ENCODE data around the gene KLK12.

KLK12 gene

DNA sequence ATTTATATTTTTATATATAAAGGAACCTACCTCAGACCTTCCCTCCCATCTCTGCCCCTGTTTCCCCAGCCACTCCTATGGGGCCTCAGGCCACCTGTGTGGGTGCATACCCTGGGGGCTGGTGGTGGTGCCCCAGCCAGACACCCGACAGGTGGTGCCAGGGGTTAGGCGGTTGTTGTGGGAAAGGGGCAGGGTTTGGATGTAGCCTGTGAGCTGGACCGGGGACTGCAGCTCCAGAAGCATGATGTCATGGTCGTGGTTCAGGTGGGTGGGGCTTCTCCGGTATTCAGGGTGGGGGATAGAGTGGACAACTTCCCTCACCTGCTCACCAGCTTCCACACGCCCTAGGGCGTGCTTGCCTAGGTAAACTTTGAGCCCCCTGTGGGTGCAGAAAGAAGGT lies 24.9 kb upstream of the KLK12 start:
- TF ChIP-seq, protein P1, sequence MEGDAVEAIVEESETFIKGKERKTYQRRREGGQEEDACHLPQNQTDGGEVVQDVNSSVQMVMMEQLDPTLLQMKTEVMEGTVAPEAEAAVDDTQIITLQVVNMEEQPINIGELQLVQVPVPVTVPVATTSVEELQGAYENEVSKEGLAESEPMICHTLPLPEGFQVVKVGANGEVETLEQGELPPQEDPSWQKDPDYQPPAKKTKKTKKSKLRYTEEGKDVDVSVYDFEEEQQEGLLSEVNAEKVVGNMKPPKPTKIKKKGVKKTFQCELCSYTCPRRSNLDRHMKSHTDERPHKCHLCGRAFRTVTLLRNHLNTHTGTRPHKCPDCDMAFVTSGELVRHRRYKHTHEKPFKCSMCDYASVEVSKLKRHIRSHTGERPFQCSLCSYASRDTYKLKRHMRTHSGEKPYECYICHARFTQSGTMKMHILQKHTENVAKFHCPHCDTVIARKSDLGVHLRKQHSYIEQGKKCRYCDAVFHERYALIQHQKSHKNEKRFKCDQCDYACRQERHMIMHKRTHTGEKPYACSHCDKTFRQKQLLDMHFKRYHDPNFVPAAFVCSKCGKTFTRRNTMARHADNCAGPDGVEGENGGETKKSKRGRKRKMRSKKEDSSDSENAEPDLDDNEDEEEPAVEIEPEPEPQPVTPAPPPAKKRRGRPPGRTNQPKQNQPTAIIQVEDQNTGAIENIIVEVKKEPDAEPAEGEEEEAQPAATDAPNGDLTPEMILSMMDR (conservative IDR thresholded peaks at IDR 0.05; ENCODE audit: low read depth, low read length) = no peak
- no peak overlapping the region for H3K4me3 ChIP-seq (ENCODE audit: low read depth, low read length)
- DNase-seq (ENCODE audit: low read depth) = no peak

DNA sequence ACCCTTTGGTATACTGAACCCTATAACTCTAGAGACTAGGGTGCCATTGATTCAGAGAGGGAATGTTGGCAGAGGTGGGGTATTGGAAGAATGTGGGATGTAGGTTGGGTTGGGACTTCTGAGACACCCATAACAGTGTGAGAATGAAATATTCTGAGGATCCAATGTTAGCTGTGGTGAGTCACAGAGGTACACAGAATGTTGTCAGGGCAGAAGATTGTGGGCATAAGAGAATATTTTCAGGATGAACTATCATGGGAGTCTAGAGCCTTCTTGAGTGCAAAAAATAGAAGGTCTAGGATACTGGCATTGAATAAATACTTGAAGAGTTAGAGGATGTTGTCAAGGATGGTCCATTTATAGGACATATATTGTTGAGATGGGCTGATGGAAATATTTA lies 21.1 kb upstream of the KLK12 start:
- no peak for DNase-seq (ENCODE audit: low read depth)

DNA sequence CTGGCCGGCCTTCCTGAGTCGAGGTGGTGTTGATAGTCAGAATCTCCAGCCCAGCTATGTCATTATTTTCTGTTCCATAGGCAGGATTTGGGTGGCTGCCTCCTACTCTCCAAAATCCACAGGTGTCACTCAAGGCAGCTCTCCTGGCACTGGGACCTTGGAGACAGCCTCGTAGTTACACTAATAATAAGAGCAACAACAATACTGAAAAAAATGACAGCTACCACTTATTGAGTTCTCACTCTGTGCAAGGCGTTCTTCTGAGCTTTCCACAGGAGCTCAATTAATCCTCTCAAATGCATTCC lies 12.2 kb upstream of the KLK12 start:
- DNase-seq (ENCODE audit: low read depth) = no peak

More for the DNA sequence above, 21.1 kb upstream of the KLK12 start:
- TF ChIP-seq, protein P1 (conservative IDR thresholded peaks at IDR 0.05; ENCODE audit: low read depth, low read length) = no peak
- H3K4me3 ChIP-seq (ENCODE audit: low read depth, low read length) = no peak overlapping the region

DNA sequence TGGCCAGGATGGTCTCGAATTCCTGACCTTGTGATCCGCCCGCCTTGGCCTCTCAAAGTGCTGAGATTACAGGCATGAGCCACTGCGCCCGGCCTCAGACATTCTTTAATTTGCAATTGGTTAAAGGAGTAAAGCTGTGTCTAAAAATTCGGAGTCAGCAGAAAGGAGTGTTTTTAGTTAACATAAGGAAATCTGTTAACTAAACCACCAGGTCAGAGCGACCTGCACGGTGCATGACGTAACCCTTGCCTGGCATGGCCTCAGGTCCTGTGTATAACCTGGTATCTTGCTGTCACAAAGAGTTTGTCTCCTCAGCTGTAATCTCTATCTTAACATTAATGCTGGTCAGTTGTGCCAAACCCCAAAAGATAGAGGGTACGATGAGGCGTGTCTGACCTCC lies 9.5 kb upstream of the KLK12 start:
- H3K4me3 ChIP-seq (ENCODE audit: low read depth, low read length) = no peak overlapping the region
- TF ChIP-seq, protein P1 (conservative IDR thresholded peaks at IDR 0.05; ENCODE audit: low read depth, low read length) = no peak
- no peak for DNase-seq (ENCODE audit: low read depth)

More for the DNA sequence above, 12.2 kb upstream of the KLK12 start:
- H3K4me3 ChIP-seq (ENCODE audit: low read depth, low read length) = no peak overlapping the region
- TF ChIP-seq, protein P1 (conservative IDR thresholded peaks at IDR 0.05; ENCODE audit: low read depth, low read length) = no peak

DNA sequence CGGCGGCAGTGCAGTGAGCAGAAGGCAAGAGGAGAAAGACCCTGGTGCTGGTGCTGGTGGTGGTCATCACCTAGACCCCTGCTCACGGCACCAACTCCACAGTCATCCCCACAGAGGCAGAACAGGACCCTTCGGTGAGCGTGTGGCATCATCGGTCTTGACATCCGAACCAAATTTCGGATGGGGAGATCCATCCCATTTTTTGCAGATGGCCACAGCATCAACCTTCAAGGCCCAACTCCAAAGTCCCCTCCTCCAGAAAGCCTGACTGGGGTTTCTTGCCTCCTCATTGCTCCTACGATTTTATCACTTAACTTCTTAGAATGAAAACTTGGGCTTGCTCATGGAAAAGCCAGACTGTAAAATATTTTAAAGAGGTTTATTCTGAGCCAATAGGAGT lies 8.7 kb upstream of the KLK12 start:
- no peak overlapping the region for H3K4me3 ChIP-seq (ENCODE audit: low read depth, low read length)
- TF ChIP-seq, protein P1 (conservative IDR thresholded peaks at IDR 0.05; ENCODE audit: low read depth, low read length) = no peak
- no peak for DNase-seq (ENCODE audit: low read depth)

DNA sequence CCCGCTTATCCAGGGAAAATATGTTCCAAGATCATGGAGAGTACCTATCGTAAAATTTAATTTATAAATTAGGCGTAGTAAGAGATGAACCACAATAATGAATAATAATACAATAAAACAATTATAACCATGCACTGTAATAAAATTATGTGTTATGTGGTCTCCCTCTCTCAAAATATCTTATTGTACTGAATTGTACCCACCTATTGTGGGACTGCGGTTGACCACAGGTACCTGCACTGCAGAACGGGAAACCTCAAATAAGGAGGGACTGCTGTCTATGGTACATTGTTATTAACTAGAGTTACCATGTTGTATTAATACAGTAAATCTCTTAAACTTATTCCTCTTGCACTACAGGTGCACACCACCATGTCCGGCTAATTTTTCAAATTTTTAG lies 5.3 kb upstream of the KLK12 start:
- TF ChIP-seq, protein P1 (conservative IDR thresholded peaks at IDR 0.05; ENCODE audit: low read depth, low read length) = no peak
- no peak for DNase-seq (ENCODE audit: low read depth)
- no peak overlapping the region for H3K4me3 ChIP-seq (ENCODE audit: low read depth, low read length)

DNA sequence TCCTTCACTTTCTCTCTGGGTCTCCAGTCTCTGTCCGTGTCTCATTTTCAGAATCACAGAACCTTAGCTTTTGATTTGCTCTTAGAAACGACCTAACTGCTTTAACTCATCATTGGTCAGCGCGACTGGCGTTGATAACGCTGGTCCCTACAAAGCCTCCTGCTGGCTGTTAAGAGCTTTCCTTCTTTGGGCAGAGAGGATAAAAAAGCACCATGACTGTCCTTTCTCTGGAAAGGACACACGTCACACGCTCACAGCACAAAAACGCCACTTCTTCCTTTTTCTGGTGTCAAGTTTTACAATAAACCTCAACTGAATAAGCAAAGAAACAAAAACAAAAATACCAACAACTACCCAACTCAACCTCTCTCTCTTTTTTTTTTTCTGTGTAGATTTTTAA lies 1.7 kb upstream of the KLK12 start:
- TF ChIP-seq, protein P1 (conservative IDR thresholded peaks at IDR 0.05; ENCODE audit: low read depth, low read length) = no peak
- H3K4me3 ChIP-seq (ENCODE audit: low read depth, low read length) = no peak overlapping the region
- DNase-seq (ENCODE audit: low read depth) = no peak

Measured in choroid plexus epithelial cell (primary cell).